HG03442 (cell line): ENCODE data around the gene TNFRSF1B.
A peak's percentile ranks its signal among the peaks of the same experiment; 100 is the strongest.

ENCODE experiments used
- ATAC-seq: cut with Tn5 transposase; IDR thresholded peaks from one replicate; pipeline ENCODE4 v1.9.1; 2021; ENCODE audit warnings: mild to moderate bottlenecking, moderate library complexity; ENCODE audit not compliant: unreplicated experiment

The TNFRSF1B gene

GRCh38 chr1:12188657-12189327, 22.0 kb downstream of the TNFRSF1B start:
- ATAC-seq = no peak

- ATAC-seq = no peak
Observed at GRCh38 chr1:12189328-12189682, 22.5 kb downstream of the TNFRSF1B start.

GRCh38 chr1:12191242-12192032, 24.6 kb downstream of the TNFRSF1B start:
- no peak for ATAC-seq

DNA sequence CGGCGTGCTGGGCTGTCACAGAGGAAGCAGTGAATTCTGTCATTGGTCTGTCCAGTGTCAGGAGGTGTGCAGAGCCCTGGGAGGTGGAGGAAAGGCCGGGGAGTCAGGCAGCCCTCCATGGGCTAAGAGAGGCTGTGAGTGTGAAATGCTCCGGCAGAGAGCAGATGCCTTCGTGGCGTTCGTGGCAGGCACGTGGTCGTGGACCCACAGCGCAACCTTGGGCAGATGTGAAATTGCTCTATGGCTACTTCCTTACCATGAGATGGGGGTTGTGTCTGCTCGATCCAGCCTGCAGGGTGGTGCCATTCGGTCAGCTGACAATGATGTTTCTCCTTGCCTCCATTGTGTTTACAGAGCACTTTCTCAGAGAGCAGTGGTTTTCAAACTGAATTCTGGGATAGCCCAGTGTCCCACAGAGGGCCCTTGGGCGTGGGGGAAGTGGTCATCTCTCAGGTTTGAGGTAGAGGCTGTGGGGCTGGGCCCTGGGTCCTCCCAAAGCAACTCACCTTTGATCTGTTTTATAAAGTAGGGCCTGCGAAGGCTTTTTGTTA, 27.9 kb downstream of the TNFRSF1B start:
- no peak for ATAC-seq

GRCh38 chr1:12195416-12195815, 28.6 kb downstream of the TNFRSF1B start:
- no peak for ATAC-seq

DNA sequence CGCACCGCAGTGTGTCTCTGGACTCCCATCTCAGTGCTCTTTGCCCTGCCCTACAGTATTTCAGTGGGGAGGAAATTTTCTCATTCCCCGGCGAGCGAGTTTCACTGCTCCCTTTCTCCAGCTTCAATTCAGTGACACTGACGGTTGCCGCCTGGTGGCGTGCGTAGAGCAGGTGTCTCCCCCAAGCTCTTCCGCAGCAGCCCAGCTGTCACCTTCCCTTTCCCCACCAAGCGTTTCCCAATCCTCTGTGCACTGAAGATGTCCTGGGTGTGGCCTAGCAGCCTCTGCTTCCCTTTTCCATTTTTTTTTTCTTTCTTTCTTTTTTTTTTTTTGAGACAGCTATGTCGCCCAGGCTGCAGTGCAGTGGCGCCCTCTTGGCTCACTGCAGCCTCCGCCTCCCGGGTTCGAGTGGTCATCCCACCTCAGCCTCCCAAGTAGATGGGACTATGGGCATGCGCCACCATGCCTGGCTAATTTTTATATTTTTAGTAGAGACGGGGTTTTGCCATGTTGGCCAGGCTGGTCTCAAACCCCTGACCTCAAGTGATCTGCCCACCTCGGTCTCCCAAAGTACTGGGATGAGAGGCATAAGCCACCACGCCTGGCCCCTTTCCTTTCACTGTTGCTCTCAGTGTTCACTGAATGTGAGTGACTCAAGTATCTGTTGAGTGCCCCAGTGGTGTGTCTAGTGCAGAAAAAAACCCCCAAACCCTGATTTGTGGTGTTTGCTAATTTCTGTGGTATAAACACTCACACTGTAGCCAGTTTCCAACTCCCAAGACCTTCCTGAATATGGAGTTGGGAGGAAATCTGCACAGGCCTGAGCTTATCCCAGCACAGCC, 30.1 kb downstream of the TNFRSF1B start:
- no peak for ATAC-seq

DNA sequence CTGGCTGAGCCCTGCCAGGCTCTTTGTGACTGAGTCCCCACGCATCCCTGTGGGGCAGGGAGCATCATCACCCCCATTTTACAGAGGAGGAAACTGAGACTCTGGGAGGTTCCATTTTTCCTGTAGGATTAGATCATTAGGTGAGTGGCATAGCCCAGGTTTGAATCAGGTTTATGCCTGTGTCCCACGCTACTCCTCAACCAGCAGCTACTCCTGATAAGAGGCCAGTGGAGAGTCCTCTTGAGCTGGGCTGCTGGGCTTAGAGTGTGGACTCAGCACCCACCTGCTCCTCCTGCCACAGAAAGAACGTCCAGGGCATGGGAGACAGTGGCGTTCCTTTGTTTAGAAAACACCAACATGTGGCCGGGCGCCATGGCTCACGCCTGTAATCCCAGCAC, 30.7 kb downstream of the TNFRSF1B start:
- no peak for ATAC-seq

- no peak for ATAC-seq
Observed at GRCh38 chr1:12200208-12200607, 33.4 kb downstream of the TNFRSF1B start.

DNA sequence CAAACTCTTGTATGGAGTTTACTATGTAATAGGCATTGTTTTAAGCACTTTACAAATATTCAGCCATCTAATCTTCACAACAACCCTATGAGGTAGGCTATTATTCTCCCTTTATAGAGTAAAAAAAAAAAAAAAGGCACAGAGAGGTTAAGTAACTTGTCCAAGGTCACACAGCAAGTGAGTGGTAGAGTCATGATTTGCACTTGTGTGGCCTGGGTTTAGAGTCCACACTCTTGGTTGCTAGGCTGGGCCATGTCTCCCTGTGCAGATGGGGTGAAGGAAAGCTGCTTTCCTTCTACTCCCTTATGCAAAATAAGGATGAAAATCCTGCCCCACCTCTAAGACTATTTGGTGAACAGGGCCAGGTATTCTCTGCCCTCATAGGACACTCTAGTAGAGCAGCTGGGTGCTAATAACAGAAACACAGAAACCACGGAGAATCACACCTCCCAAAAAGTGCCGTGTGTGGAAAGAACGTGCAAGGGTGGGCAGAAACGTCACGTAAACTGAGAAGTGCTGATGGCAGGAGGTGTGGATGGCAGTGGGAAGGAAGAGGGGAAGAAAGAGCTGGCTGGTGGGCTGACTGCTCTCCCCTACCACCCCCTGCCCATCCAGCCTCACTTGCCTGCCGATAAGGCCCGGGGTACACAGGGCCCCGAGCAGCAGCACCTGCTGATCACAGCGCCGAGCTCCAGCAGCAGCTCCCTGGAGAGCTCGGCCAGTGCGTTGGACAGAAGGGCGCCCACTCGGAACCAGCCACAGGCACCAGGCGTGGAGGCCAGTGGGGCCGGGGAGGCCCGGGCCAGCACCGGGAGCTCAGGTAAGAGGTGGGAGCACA, 34.8 kb downstream of the TNFRSF1B start:
- ATAC-seq = no peak

DNA sequence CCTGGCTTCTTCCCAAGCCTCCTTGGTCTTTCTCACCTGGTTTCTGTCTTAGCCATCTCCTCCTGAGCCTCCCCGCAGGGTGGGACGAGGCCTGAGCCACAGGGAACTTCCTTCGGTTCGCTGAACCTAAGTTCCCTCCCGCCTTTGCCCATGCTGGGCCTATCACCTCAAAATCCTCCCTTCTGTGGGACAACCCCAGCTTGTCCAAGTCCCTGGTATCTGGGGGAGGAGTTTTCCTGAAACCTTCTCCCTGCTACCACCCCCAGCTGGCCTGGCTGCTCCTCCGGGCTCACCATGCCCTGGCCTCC, 35.4 kb downstream of the TNFRSF1B start:
- ATAC-seq = no peak

- ATAC-seq = no peak
Observed at GRCh38 chr1:12202577-12202976, 35.8 kb downstream of the TNFRSF1B start.

DNA sequence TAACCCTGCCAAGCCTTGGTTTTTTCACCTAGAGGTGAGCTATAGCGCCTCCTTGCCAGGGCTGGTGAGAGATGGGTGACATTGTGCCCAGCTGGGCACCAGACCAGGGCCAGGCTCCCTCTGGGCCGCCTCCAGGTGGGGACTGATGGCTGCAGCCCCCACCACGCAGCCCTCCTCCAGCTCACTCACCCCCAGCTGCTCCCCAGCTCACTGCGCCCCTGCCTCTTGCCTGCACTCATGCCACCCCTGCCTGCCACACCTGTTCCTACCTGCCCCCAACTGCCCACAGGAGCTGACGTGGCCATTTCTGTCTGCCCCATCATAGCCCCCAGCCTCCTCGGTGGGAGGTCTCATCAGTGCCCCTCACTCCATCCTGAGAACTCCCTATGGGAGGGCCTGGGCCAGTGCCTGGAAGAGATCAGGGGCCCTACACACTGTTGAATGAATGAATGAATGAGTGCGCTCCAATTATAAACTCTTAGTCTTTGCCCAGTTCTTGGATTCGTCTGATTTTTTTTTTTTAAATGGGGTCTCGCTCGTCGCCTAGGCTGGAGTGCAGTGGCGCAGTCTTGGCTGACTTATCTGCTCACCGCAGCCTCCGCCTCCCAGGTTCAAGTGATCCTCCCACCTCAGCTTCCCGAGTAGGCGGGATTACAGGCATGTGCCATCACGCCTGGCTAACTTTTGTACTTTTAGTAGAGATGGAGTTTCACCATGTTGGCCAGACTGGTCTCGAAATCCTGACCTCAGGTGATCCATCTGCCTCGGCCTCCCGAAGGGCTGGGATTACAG, 36.6 kb downstream of the TNFRSF1B start:
- ATAC-seq = no peak

GRCh38 chr1:12204140-12204539, 37.3 kb downstream of the TNFRSF1B start:
- ATAC-seq = peak; percentile 30

DNA sequence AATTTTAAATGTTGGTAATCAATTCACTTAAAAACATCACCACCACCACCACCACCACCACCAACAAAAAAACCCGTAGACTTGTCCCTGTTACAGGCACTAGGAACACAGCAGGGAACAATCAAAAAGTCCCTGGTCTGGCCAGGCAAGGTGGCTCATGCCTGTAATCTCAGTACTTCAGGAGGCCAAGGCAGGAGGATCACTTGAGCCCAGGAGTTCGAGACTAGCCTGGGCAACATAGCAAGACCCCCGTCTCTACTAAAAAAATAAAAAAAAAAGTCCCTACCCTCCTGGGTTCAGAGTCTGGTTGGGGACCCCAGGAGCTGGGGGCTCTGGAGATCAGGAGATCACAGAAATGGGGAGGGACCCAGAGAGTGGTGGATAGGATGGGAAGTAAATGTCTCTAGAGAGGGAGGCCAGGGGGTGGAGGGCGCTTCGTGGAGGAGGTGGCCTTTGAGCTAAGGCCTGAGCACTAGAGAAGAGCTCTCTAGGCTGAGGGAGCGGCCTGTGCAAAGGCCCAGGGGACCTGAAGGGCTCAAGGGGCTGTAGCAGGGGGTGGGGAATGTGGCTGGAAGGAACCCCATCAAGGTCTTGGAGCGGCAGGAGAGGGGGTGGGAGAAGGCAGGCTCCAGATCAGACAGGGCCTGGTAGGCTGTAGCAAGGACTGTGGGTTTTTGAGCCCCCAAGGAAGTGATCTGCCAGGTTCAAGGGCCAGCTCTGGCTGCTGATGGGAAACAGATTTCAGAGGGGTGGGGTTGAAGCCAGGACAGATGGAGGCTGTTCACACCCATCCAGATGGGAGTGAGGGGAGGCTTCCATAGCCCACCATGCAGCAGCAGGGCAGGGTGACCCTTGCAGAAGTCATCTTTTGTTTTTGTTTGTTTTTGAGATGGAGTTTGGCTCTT, 38.2 kb downstream of the TNFRSF1B start:
- no peak for ATAC-seq

- ATAC-seq = no peak
Observed at GRCh38 chr1:12206238-12206637, 39.4 kb downstream of the TNFRSF1B start.

GRCh38 chr1:12206792-12207424, 40.1 kb downstream of the TNFRSF1B start:
- ATAC-seq = no peak

DNA sequence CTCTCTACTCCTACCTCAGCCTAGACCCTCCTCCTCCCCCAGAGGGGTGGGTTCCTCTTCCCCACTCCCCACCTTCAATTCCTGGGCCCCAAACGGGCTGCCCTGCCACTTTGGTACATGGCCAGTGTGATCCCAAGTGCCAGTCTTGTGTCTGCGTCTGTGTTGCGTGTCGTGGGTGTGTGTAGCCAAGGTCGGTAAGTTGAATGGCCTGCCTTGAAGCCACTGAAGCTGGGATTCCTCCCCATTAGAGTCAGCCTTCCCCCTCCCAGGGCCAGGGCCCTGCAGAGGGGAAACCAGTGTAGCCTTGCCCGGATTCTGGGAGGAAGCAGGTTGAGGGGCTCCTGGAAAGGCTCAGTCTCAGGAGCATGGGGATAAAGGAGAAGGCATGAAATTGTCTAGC, 41.5 kb downstream of the TNFRSF1B start:
- ATAC-seq = no peak

DNA sequence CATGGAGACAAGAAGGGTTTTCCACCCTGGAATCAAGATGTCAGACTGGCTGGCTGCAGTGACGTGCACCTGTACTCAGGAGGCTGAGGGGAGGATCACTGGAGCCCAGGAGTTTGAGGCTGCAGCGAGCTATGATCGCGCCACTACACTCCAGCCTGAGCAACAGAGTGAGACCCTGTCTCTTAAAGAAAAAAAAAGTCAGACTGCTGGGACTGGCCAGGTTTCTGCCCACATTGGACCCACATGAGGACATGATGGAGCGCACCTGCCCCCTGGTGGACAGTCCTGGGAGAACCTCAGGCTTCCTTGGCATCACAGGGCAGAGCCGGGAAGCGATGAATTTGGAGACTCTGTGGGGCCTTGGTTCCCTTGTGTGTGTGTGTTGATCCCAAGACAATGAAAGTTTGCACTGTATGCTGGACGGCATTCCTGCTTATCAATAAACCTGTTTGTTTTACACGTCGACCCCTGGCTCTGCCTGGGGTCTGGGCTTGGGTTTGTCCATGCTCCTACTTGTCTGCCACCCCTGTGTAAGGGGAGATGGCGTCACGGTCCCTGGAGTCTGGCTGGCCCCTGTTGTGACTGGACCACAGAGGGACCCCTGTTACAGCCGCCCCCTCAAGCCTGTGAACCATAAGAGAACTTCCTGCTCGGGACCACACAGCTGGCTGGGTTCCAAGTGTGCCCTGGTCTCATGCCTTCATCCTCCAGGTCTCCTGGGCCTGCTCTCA, 42.1 kb downstream of the TNFRSF1B start:
- no peak for ATAC-seq
